Endodermal cell (in vitro differentiated cells): ENCODE measurements around the gene APOL1. TPM values are rescaled to one million over a fixed set of nuclear protein-coding genes. Genes with fewer than 3 reads are reported as not detected.

ENCODE experiments used
- DNase-seq: peaks from one replicate; pipeline ENCODE4 v3.0.0-alpha.2; 2017
- H3K27ac ChIP-seq: 2 replicates; pipeline ENCODE4 v1.5.1; 2013; ENCODE audit warnings: mild to moderate bottlenecking, low read depth, low read length, moderate library complexity
- H3K27me3 ChIP-seq: 2 replicates; pipeline ENCODE4 v1.6.1; 2013; ENCODE audit warnings: mild to moderate bottlenecking, low read length, moderate library complexity; ENCODE audit not compliant: insufficient read depth, control insufficient read depth, poor library complexity, severe bottlenecking
- H3K36me3 ChIP-seq: 2 replicates; pipeline ENCODE4 v1.7.0; 2013; ENCODE audit warnings: mild to moderate bottlenecking, low read length, moderate library complexity; ENCODE audit not compliant: control insufficient read depth, insufficient read depth
- H3K4me1 ChIP-seq: one replicate; pipeline ENCODE4 v1.7.0; 2013; ENCODE audit warnings: low read length; ENCODE audit not compliant: control insufficient read depth, insufficient read depth
- H3K4me3 ChIP-seq: 2 replicates; pipeline ENCODE4 v1.5.1; 2013; ENCODE audit warnings: mild to moderate bottlenecking, low read length, moderate library complexity
- H3K9ac ChIP-seq: 2 replicates; pipeline ENCODE4 v1.6.1; 2013; ENCODE audit warnings: mild to moderate bottlenecking, low read length, moderate library complexity; ENCODE audit not compliant: poor library complexity, severe bottlenecking; ENCODE audit errors: extremely low read depth
- H3K9me3 ChIP-seq: 2 replicates; pipeline ENCODE4 v1.6.1; 2013; ENCODE audit warnings: mild to moderate bottlenecking, low read length, moderate library complexity; ENCODE audit not compliant: control insufficient read depth
- H3K27ac Mint-ChIP-seq: 2 replicates; pipeline ENCODE4 v1.8.0; 2020; ENCODE audit warnings: mixed read lengths
- H3K27me3 Mint-ChIP-seq: 2 replicates; pipeline ENCODE4 v1.8.0; 2021; ENCODE audit warnings: mild to moderate bottlenecking, mixed read lengths; ENCODE audit not compliant: insufficient read depth
- H3K36me3 Mint-ChIP-seq: 2 replicates; pipeline ENCODE4 v1.8.0; 2020; ENCODE audit warnings: low read depth, mixed read lengths
- H3K4me1 Mint-ChIP-seq: 2 replicates; pipeline ENCODE4 v1.8.0; 2020; ENCODE audit warnings: mixed read lengths
- H3K4me3 Mint-ChIP-seq: 2 replicates; pipeline ENCODE4 v1.8.0; 2020; ENCODE audit warnings: mild to moderate bottlenecking, moderate library complexity, mixed read lengths
- H3K9me3 Mint-ChIP-seq: 2 replicates; pipeline ENCODE4 v1.8.0; 2020; ENCODE audit warnings: mild to moderate bottlenecking, mixed read lengths
- CTCF ChIP-seq: fragments of 200-600 bp; sonication (generic); conservative IDR thresholded peaks from 2 replicates; pipeline ENCODE4 v1.5.0; 2021; ENCODE audit warnings: antibody characterized with exemption, mild to moderate bottlenecking
- WGBS, 2 experiments: methylation state at CpG; one replicate each; pipeline versions ENCODE4 v1.1.5 to v1.1.7; 2013; ENCODE audit warnings: missing lambda C conversion rate in 2 of 2, mixed read lengths in 1 of 2; ENCODE audit not compliant: insufficient coverage in 1 of 2, insufficient read length in 1 of 2; 5-methylcytosine and 5-hydroxymethylcytosine counted together
- total RNA-seq, 2 donors: library from RNA; stranded (reverse); fragmentation: NEBNext Ultra II Directional in 1 of 2; extraction: Animal tissue kit (Norgen Biotek cat#: 25700) in 1 of 2; gene quantifications; 2 replicates in 1 of 2; 3 replicates in 1 of 2; pipeline ENCODE4 v1.2.1, GENCODE V29; 2021

Gene APOL1
- total RNA-seq, 2 donors from 2014 or later: 0.11 to 0.22 TPM

GRCh38 chr22:36301384-36301828 is 48.5 kb downstream of the APOL1 start:
- TF ChIP-seq CTCF: peak; percentile 99
- Mint-ChIP-seq H3K36me3 (peaks cover 89% of the 10 kb centered on the region), H3K4me3 (no peak overlapping the region), H3K27ac (peak overlapping the region; percentile 83), H3K4me1 (no peaks in the 10 kb centered on the region), H3K9me3 (no peaks in the 10 kb centered on the region), H3K27me3 (no peaks in the 10 kb centered on the region)
- no peaks in the 10 kb centered on the region for H3K4me1 ChIP-seq
- peak; percentile 95 for DNase-seq
- WGBS, 2 experiments: 47 to 54% methylated on average over 6 to 13 of the region's 13 CpGs
- no peak overlapping the region for H3K4me3 ChIP-seq
- no peak overlapping the region for H3K27ac ChIP-seq
- peaks cover 96% of the 10 kb centered on the region for H3K36me3 ChIP-seq
- no peaks in the 10 kb centered on the region for H3K9me3 ChIP-seq
- no peaks in the 10 kb centered on the region for H3K27me3 ChIP-seq
- H3K9ac ChIP-seq: no peak overlapping the region

GRCh38 chr22:36301851-36302250 is 48.9 kb downstream of the APOL1 start:
- H3K27me3 Mint-ChIP-seq: no peaks in the 10 kb centered on the region
- peak overlapping the region; percentile 83 for H3K27ac Mint-ChIP-seq
- H3K4me3 Mint-ChIP-seq: no peak overlapping the region
- no peak overlapping the region for H3K9ac ChIP-seq
- no peak overlapping the region for H3K4me3 ChIP-seq
- H3K4me1 ChIP-seq: no peaks in the 10 kb centered on the region
- no peaks in the 10 kb centered on the region for H3K9me3 Mint-ChIP-seq
- H3K36me3 Mint-ChIP-seq: peaks cover 92% of the 10 kb centered on the region
- H3K4me1 Mint-ChIP-seq: no peaks in the 10 kb centered on the region
- H3K27ac ChIP-seq: no peak overlapping the region
- WGBS, 2 experiments: 92 to 95% methylated on average over 7 to 8 of the region's 8 CpGs
- no peaks in the 10 kb centered on the region for H3K9me3 ChIP-seq
- peaks cover 95% of the 10 kb centered on the region for H3K36me3 ChIP-seq
- DNase-seq: no peak
- no peaks in the 10 kb centered on the region for H3K27me3 ChIP-seq
- no peak for TF ChIP-seq CTCF

- no peaks in the 10 kb centered on the region for H3K27me3 ChIP-seq
- Mint-ChIP-seq H3K27me3 (no peaks in the 10 kb centered on the region), H3K27ac (no peak overlapping the region), H3K36me3 (peaks cover 90% of the 10 kb centered on the region), H3K4me3 (no peak overlapping the region), H3K4me1 (no peaks in the 10 kb centered on the region), H3K9me3 (no peaks in the 10 kb centered on the region)
- no peak for DNase-seq
- H3K9me3 ChIP-seq: no peaks in the 10 kb centered on the region
- no peak overlapping the region for H3K27ac ChIP-seq
- H3K4me3 ChIP-seq: no peak overlapping the region
- H3K36me3 ChIP-seq: peaks cover 94% of the 10 kb centered on the region
- H3K9ac ChIP-seq: no peak overlapping the region
- TF ChIP-seq CTCF: no peak
- H3K4me1 ChIP-seq: no peaks in the 10 kb centered on the region
- WGBS, 2 experiments: 95 to 97% methylated on average over 13 to 17 of the region's 17 CpGs
Observed at GRCh38 chr22:36302439-36303114, 49.6 kb downstream of the APOL1 start.
